GM19468 (cell line): Measurements from ENCODE around the gene MYCBPAP.

Source experiments
- ATAC-seq: cut with Tn5 transposase; IDR thresholded peaks from one replicate; pipeline ENCODE4 v1.9.1; 2021; ENCODE audit warnings: mild to moderate bottlenecking, moderate library complexity, moderate number of reproducible peaks; ENCODE audit not compliant: unreplicated experiment; ENCODE audit errors: extremely low read depth

The MYCBPAP gene

DNA sequence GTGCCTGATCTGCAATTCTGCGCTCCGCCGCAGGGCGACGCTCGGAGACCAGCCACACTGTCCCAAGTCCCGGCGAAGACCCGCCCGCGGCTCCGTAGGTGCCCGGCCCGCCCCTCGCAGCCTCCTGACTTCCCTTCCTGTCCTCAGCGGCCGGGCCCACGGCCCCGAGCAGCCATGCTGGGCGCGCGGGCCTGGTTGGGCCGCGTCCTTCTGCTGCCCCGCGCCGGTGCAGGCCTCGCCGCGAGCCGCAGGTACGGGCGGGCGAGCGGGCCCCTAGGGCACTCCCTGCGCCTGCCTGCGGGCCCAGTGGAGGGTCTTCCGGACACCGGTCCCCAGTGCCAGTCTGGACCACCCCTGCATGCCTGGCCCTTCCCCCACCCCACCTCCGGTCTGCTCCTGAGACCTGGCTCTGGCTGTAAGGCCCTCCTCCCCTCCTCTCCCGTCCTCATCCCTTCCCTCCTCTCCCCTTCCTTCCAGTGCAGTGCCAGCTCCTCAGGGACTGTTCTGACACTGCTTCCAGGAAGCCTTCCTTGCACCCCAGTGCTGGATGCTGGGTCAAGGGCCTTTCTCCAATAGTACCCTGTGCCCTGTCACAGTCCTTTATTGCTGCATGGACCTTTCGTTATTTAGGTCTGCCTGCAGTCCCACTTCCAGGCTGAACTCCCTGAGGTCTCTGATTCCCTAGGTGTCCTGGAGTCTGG, 38.9 kb downstream of the MYCBPAP start, which contains the start of gene SPATA20:
Gene SPATA20, plus strand, starts transcription at position 140 of the 701 bp plus-strand sequence. Its CDS starts 35 bp downstream, at position 175.
- ATAC-seq = peak; percentile 83

DNA sequence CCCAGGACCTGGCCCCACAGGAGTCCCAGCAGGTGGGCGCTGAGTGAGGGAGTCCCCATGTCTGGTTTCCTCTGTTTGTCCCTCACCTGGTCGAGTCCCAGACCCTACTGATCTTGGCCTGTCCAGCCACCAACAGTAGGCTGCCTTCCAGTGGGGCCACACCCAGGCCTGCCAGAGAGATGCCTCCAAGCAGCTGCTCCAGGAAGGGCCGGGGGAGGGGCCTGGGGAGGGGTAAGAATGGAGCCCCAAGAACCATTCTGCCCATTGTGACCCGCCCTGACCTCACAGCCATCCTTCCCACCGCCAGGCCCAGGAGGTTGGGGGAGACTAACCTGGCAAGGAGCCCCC, 39.5 kb downstream of the MYCBPAP start:
- ATAC-seq = no peak

DNA sequence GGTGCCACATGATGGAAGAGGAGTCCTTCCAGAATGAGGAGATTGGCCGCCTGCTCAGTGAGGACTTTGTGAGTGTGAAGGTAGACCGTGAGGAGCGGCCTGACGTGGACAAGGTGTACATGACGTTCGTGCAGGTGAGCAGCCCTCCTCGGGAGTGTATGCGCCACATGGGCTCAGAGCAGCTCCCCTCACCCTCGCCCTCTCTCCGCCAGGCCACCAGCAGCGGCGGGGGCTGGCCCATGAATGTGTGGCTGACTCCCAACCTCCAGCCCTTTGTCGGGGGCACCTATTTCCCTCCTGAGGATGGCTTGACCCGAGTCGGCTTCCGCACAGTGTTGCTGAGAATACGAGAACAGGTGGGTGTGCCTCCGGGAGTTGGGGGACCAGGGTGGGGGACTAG, 40.6 kb downstream of the MYCBPAP start:
- ATAC-seq = no peak

DNA sequence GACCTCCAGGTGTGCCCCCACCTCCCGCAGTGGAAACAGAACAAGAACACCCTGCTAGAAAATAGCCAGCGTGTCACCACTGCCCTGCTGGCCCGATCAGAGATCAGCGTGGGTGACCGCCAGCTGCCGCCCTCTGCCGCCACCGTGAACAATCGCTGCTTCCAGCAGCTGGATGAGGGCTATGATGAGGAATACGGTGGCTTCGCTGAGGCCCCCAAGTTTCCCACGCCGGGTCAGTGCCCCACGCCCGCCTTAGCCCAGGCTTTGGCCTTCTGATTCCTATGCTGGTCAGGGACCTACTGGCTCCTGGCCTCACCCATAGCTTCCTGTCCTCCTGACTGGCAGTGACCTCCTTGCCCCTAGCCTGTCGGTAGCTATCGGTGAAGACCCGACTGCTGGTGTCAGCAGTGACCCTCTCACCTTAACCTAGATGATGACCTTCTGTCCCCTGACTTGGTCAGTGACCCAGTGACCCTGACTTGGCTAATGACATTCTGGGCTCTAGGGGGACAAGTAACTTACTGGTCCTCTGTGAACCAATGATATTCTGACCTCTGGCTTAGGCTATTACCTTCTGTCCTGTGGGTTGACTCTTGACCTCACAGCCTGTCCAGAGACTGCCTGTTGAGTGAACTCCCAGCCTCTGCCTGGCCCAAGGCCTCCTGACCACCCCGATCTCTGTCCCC, 41.2 kb downstream of the MYCBPAP start:
- ATAC-seq = no peak

DNA sequence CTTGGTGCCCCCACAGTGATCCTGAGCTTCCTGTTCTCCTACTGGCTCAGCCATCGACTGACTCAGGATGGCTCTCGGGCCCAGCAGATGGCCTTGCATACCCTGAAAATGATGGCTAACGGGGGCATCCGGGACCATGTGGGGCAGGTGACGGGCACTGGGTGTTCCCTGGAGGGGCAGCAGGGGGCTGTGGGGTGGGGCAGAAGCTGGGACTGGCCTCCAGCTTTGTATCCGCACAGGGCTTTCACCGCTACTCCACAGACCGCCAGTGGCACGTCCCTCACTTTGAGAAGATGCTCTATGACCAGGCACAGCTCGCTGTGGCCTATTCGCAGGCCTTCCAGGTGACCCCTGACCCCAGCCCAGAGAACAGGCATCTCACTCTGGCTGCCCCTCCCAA, 41.7 kb downstream of the MYCBPAP start:
- ATAC-seq = no peak

DNA sequence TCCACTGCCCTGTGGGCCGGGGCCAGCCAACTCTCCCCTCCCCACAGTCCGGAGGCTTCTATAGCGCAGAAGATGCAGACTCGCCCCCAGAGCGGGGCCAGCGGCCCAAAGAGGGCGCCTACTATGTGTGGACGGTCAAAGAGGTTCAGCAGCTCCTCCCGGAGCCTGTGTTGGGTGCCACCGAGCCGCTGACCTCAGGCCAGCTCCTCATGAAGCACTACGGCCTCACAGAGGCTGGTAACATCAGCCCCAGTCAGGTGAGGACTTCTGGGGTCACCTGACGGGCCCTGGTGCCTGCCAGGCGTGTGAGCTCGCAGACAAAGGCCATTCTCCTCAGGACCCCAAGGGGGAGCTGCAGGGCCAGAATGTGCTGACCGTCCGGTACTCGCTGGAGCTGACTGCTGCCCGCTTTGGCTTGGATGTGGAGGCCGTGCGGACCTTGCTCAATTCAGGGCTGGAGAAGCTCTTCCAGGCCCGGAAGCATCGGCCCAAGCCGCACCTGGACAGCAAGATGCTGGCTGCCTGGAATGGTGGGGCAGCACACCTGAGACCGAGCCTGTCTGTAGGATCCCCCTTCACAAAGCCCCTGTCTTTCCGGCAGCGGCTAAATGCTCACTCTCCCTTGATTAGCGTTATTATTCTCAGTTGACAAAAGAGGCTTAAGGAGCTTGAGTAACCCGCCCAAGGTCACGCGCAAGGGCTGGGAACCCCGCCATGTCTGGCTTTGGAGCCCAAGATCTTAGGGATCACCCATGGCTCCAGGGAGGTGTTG, 42.6 kb downstream of the MYCBPAP start:
- no peak for ATAC-seq

DNA sequence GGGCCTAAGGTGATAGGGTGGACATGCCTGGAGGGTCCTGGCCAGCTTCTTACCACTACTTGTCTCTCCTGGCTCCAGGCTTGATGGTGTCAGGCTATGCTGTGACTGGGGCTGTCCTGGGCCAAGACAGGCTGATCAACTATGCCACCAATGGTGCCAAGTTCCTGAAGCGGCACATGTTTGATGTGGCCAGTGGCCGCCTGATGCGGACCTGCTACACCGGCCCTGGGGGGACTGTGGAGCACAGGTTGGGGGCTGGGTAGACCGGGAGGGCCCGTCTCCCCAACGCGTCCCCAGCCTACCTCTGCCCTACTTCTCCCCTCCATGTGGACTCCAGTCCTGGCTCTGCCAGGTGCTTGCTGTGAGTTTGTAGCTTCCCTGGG, 43.2 kb downstream of the MYCBPAP start:
- ATAC-seq = no peak

DNA sequence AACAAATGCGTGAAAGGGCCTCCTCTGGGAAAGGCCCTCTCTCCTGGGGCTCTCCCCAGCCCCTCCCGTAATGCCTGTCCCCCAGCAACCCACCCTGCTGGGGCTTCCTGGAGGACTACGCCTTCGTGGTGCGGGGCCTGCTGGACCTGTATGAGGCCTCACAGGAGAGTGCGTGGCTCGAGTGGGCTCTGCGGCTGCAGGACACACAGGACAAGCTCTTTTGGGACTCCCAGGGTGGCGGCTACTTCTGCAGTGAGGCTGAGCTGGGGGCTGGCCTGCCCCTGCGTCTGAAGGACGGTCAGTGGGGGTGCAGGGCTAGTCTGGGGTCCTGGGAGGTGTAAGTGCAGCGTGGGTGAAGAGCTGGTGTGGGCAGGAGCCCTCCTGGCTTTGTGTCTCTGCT, 43.6 kb downstream of the MYCBPAP start:
- ATAC-seq = no peak

DNA sequence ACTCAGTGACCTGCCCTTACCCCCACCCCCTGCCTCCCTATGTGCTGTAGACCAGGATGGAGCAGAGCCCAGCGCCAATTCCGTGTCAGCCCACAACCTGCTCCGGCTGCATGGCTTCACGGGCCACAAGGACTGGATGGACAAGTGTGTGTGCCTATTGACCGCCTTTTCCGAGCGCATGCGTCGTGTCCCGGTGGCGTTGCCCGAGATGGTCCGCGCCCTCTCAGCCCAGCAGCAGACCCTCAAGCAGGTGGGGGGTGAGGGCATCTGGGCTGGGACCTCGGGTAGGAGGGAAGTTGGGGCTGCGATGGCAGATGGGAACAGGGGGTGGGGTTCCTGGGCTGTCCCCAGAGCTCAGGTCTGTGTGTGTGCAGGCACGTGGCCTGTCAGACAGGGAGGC, 46.0 kb downstream of the MYCBPAP start:
- no peak for ATAC-seq

DNA sequence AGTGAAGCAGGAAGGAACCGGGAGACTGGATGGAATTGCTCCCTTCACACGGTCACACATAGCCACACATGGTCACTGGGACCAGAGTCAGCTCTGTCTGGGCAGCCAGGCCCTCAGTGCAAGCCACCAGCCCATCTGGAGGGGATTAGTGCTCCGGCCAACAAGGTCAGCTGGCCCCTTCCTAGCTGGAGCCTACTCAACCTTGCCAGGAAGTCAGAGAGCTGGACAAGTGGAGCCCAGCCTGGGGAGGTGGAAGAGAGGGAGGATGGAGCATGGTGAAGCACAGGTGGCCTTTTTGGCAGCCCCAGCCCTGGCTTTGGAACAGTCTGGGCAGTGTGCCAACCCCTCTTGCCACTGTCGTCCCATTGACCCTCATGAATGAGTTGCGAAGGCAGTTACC, 48.6 kb downstream of the MYCBPAP start:
- ATAC-seq = no peak

DNA sequence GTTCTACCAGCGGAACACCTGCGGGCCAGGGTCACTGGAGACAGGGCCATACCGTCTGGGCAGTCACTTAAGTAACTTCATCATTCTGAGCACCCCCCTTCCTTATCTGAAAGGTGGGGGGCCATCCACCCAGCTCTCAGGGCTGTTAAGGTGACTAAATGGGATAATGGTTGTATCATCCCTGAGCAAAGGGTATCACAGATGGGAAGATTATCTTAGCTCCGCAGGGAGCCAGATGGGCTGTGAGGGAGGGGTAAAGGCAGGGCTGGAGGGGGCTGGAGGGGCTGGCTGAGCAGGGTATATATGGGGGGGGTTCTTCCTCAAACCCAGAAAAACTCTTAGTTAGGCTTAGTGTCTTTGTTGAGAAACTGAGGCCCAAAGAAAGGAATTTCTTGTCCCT, 49.4 kb downstream of the MYCBPAP start:
- no peak for ATAC-seq

DNA sequence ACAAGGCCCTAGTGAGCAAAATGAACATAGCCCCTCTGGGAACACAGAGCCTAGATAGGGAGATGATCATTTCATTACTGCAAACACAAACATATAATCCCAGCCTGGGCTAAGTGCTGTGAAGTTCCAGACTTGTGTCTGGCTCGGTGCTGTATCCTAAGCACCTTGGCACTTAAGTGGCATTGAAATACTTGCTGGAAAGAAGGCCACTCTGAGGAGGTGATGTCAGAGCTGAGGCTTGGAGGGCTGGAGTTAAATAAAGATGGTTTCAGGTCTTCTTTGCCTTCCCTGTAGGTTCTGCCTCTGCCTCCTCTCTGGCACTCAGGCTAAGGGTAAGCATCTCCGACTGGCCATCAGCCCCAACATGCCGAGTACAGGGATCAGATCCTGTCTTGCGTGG, 49.9 kb downstream of the MYCBPAP start:
- ATAC-seq = no peak

DNA sequence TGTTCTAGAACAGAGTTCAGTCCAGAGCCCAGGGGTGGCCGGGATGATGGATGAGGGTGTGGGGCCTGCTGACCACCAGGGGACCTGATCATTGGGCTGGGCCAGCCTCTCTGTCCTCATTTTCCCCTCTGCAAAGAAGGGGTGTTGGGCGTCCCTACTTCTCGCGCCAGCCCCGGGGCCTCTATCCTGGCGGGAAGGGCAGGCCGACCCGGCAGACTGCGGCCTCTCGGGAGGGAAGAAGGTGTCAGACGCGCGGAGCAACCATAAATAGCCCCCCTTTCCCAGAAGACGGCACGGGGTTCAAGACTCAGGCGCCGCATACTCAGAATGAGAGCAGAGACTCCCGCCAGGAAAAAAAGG, 50.3 kb downstream of the MYCBPAP start:
- ATAC-seq = no peak

DNA sequence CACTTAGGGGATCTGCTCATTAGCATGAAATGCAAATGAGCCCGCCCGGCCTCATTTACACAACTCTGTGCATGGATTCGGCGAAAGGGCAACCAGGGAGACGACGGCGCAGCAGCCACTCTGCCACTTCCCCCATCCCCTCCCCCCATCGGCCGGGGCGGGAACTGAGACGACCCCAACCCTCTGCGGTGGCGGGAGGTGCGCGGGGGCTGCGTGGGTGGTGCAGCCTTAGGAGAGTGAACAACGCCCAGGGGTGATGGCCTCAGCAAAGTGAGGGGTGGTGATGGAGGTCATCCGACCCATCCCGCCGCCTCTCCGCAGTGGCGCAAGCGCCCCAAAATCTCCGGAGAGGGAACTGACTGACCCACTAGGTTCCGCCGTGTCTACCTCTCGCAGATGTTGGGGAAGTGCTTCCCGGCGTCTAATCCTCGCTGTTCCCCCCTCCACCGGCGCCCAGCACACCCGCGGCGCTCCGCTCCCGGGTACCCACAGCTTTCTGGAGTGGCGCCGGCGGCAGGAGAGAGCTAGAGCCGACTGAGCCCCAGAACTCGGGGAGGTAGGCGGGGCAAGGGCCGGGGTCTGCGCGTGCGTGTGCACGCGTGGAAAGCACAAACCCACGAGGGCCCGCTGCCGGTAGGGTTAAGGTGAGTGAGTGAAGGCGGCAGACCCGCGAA, 50.8 kb downstream of the MYCBPAP start:
- ATAC-seq = no peak

DNA sequence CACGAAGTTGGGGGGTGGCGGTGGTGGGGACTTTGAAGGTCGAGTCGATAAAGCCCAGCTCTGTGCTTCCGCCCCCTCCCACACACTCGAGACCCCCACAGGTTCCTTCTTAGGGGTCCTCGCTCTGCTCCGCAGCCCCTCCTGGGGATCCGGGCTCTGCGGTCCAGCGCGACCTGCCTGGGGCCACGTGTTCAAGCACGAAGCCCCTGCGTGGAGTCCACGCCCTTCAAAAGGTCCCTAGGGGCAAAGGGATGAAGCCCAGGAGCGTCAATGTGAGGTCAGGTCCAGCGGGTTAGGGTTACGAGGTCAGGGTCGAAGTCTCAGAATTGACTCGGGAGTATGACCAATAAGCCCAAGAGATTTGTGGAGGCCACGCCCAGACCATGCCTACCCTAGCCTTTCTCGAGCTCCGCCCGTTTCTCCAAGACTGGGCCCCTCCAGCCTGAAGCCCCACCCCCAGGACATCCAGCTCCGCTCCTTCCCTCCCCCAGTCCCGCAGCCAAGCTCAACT, 51.5 kb downstream of the MYCBPAP start:
- no peak for ATAC-seq

DNA sequence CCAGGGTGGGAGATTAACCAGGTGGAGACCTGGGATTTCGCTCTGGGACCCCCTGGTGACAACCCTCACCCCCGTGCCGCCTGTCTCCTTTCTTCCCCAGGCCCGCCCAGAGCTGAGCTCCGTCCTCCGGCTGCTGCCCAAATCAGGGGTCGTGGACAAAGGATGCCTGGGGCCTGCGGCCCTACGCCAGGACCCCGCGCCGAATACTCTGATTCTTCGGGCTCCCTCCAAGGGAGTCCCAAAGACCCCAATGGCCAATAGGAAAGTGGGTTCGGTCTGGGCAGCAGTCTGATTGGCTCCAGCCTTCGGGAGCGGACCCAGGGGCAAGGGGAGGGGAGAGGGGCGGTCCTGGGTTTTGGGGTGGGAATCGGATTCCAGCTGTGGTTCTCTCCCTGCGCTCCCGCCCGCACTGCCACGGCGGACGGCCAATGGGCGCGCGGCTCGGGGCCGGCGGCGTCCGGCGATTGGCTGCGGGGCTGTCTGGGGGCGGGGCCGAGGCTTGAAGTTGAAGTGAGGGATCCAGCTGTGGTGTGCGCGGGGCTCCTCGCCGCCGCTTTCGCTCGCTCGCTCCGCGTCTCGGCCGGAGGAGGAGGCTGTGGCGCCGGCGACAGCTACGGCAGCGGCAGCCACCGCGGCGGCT, 52.1 kb downstream of the MYCBPAP start, which contains the start of gene CACNA1G:
Gene CACNA1G, plus strand, starts transcription at position 531 of the 640 bp plus-strand sequence. CDS start 745 bp downstream, outside the sequence.
- peak; percentile 55 for ATAC-seq

DNA sequence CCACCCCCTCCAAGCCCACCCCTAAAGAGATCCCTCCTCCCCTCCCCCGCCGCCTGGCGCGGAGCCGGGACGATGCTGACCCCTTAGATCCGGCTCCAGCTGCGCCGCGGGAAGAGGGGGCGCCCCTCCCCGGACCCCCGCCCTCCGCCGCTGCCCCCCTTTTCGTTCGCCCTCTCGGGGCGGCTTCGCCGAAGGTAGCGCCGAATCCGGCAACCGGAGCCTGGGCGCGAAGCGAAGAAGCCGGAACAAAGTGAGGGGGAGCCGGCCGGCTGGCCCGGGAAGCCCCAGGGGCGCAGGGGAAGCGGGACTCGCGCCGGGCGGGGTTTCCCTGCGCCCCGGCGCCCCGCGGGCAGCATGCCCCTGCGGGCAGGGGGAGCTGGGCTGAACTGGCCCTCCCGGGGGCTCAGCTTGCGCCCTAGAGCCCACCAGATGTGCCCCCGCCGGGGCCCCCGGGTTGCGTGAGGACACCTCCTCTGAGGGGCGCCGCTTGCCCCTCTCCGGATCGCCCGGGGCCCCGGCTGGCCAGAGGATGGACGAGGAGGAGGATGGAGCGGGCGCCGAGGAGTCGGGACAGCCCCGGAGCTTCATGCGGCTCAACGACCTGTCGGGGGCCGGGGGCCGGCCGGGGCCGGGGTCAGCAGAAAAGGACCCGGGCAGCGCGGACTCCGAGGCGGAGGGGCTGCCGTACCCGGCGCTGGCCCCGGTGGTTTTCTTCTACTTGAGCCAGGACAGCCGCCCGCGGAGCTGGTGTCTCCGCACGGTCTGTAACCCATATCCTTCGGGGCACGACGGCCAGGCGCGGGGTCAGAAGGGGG, 52.9 kb downstream of the MYCBPAP start:
- ATAC-seq = peak; percentile 2

DNA sequence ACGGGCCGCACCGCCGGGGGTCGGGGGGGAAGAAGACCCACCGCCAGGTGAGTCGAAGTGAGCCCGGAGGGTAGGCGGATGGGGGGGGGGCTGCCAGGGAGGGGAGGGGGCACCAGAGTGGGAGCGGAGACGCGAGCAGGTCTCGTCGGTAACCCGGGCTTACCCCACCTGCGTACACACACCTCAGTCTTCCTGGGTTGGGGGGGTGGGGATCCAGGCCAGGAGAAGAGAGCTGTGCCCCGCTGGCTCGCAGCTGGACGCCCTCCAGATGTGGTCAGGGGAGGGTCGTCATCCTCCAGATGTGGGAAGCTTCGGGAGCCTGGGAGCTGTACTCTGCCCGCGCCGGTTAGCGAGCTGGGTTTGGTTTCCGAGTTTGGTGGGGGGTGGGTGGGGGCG, 53.5 kb downstream of the MYCBPAP start:
- ATAC-seq = no peak
